OCI-LY1 (cell line): ENCODE data around the gene DDA1.

ENCODE experiments used
- CTCF ChIP-seq: fragments of 200-600 bp; sonication (generic), shearing (Covaris generic); IDR thresholded peaks from 2 replicates; pipeline ENCODE4 v1.5.1; 2017; ENCODE audit warnings: mild to moderate bottlenecking, antibody characterized with exemption, low read length, moderate library complexity, mixed read lengths
- EZH2 ChIP-seq: fragments of 200-600 bp; sonication (generic), shearing (Covaris generic); IDR thresholded peaks from 2 replicates; pipeline ENCODE4 v1.8.0; 2017; ENCODE audit warnings: borderline replicate concordance, mixed run types, mild to moderate bottlenecking, antibody characterized with exemption, low read length, moderate library complexity, mixed read lengths

DNA sequence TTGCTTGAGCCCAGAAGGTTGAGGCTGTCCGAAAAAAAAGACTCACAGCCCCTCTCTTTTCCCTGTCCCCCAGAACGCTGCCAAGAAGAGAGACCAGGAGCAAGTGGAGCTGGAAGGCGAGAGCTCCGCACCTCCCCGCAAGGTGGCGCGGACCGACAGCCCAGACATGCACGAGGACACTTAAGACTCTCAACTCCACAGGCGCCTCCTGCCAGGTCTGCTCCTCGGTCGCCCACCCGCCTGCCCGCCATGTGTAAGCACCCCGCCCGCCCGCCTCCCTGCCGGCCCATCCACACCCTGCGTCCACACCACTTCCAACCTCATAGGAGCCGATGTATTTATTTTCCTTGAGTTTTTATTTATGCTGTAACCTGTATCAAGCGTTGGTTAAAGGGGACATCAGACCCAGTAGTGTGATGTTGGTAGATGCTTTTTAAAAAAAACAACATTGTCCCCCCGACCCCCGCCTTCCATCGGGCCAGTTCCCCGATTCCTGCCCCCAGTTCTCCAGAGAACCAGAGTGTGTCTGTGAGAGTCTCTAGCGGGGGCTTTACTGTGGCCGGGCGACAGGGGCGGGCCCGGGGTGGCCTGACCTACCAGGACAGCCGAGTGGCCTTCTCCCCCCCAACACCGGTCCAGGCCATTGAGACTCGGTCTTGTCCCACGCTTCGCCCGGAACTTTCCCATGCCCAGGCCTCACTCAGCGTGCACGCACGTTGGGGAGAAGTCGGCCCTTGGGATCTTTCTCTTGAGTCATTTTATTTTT lies 10.3 kb downstream of the DDA1 start:
- TF ChIP-seq CTCF (no peak), EZH2 (no peak)
